Measurements from ENCODE around the gene SLC4A8. TPM values are rescaled to one million over a fixed set of nuclear protein-coding genes. Genes with fewer than 3 reads are reported as not detected.

SLC4A8 gene
- total RNA-seq, 2 experiments from 2014 or later = 1.3 to 1.8 TPM

GRCh38 chr12:51439330-51439729 lies 14.7 kb downstream of the SLC4A8 start:
- Histone ChIP-seq H3K9me3 (ENCODE audit: control insufficient read depth in 1 of 2, insufficient read depth in 1 of 2, low read length in 2 of 2) (no peaks in the 10 kb centered on the region), H3K27ac (ENCODE audit: low read depth in 1 of 2, low read length in 2 of 2) (no peak overlapping the region), H3K27me3 (ENCODE audit: control insufficient read depth in 1 of 2, insufficient read depth in 2 of 2, low read length in 2 of 2) (no peaks in the 10 kb centered on the region), H3K4me1 (ENCODE audit: insufficient read depth, low read length) (peaks cover 7% of the 10 kb centered on the region), H3K4me3 (ENCODE audit: low read length) (no peak overlapping the region), H3K36me3 (ENCODE audit: insufficient read depth, low read length) (no peaks in the 10 kb centered on the region)
- DNase-seq = no peak
- POLR2A ChIA-PET = no interaction called here
- no peak for ATAC-seq (ENCODE audit: poor library complexity)
- CTCF ChIA-PET = no interaction called here
- H3K27me3 Mint-ChIP-seq = no peaks in the 10 kb centered on the region
- no peaks in the 10 kb centered on the region for H3K36me3 Mint-ChIP-seq (ENCODE audit: low read depth)
- no peak overlapping the region for H3K27ac Mint-ChIP-seq
- intact Hi-C loops (cut with DNase I, micrococcal nuclease) = no loop called here
- H3K4me3 Mint-ChIP-seq = no peak overlapping the region
- peaks cover 15% of the 10 kb centered on the region for H3K4me1 Mint-ChIP-seq (ENCODE audit: low read depth)
- no peak for TF ChIP-seq CTCF (IDR thresholded peaks at IDR 0.05)
- H3K9me3 Mint-ChIP-seq = no peaks in the 10 kb centered on the region

- no peak for DNase-seq
Observed at GRCh38 chr12:51441583-51441982, 17.0 kb downstream of the SLC4A8 start.

GRCh38 chr12:51442324-51442723 lies 17.7 kb downstream of the SLC4A8 start:
- Histone ChIP-seq H3K9me3 (ENCODE audit: control insufficient read depth in 1 of 2, insufficient read depth in 1 of 2, low read length in 2 of 2) (no peaks in the 10 kb centered on the region), H3K27me3 (ENCODE audit: control insufficient read depth in 1 of 2, insufficient read depth in 2 of 2, low read length in 2 of 2) (no peaks in the 10 kb centered on the region), H3K36me3 (ENCODE audit: insufficient read depth, low read length) (no peaks in the 10 kb centered on the region), H3K27ac (ENCODE audit: low read depth in 1 of 2, low read length in 2 of 2) (no peak overlapping the region), H3K4me1 (ENCODE audit: insufficient read depth, low read length) (peaks cover 7% of the 10 kb centered on the region), H3K4me3 (ENCODE audit: low read length) (no peak overlapping the region)
- no peak for DNase-seq
- H3K4me1 Mint-ChIP-seq (ENCODE audit: low read depth) = peaks cover 15% of the 10 kb centered on the region
- H3K9me3 Mint-ChIP-seq = no peaks in the 10 kb centered on the region
- intact Hi-C loops (cut with DNase I, micrococcal nuclease) = no loop called here
- no peak overlapping the region for H3K27ac Mint-ChIP-seq
- H3K27me3 Mint-ChIP-seq = no peaks in the 10 kb centered on the region
- CTCF ChIA-PET = no interaction called here
- no peaks in the 10 kb centered on the region for H3K36me3 Mint-ChIP-seq (ENCODE audit: low read depth)
- ATAC-seq (ENCODE audit: poor library complexity) = no peak
- POLR2A ChIA-PET = no interaction called here
- no peak for TF ChIP-seq CTCF (IDR thresholded peaks at IDR 0.05)
- H3K4me3 Mint-ChIP-seq = no peak overlapping the region

More at GRCh38 chr12:51441583-51441982, 17.0 kb downstream of the SLC4A8 start:
- Histone ChIP-seq H3K4me1 (ENCODE audit: insufficient read depth, low read length) (peaks cover 7% of the 10 kb centered on the region), H3K4me3 (ENCODE audit: low read length) (no peak overlapping the region), H3K9me3 (ENCODE audit: control insufficient read depth in 1 of 2, insufficient read depth in 1 of 2, low read length in 2 of 2) (no peaks in the 10 kb centered on the region), H3K36me3 (ENCODE audit: insufficient read depth, low read length) (no peaks in the 10 kb centered on the region), H3K27ac (ENCODE audit: low read depth in 1 of 2, low read length in 2 of 2) (no peak overlapping the region), H3K27me3 (ENCODE audit: control insufficient read depth in 1 of 2, insufficient read depth in 2 of 2, low read length in 2 of 2) (no peaks in the 10 kb centered on the region)
- Mint-ChIP-seq H3K27me3 (no peaks in the 10 kb centered on the region), H3K27ac (no peak overlapping the region), H3K4me1 (ENCODE audit: low read depth) (peaks cover 15% of the 10 kb centered on the region), H3K36me3 (ENCODE audit: low read depth) (no peaks in the 10 kb centered on the region), H3K9me3 (no peaks in the 10 kb centered on the region), H3K4me3 (no peak overlapping the region)
- no peak for ATAC-seq (ENCODE audit: poor library complexity)
- intact Hi-C loops (cut with DNase I, micrococcal nuclease) = no loop called here
- TF ChIP-seq CTCF (IDR thresholded peaks at IDR 0.05) = no peak
- POLR2A ChIA-PET = no interaction called here
- CTCF ChIA-PET = no interaction called here

Measured in CD4-positive, alpha-beta T cell (primary cell).